Measurements from ENCODE around the gene COL27A1.
A peak's percentile ranks its signal among the peaks of the same experiment; 100 is the strongest.

The COL27A1 gene

GRCh38 chr9:114275246-114276004, 120.1 kb downstream of the COL27A1 start:
- DNase-seq: no peak

- DNase-seq: no peak
Observed at GRCh38 chr9:114276908-114277821, 121.8 kb downstream of the COL27A1 start.

- DNase-seq: no peak
Observed at GRCh38 chr9:114278356-114278755, 123.0 kb downstream of the COL27A1 start.

- DNase-seq: no peak
Observed at GRCh38 chr9:114278881-114279570, 123.7 kb downstream of the COL27A1 start.

GRCh38 chr9:114279693-114280092, 124.4 kb downstream of the COL27A1 start:
- DNase-seq: no peak

- no peak for DNase-seq
Observed at GRCh38 chr9:114280636-114281472, 125.5 kb downstream of the COL27A1 start.

GRCh38 chr9:114281473-114282103, 126.3 kb downstream of the COL27A1 start:
- DNase-seq: no peak

GRCh38 chr9:114282104-114282485, 126.8 kb downstream of the COL27A1 start:
- DNase-seq: no peak

- DNase-seq: no peak
Observed at GRCh38 chr9:114282507-114282906, 127.2 kb downstream of the COL27A1 start.

GRCh38 chr9:114282926-114283325, 127.6 kb downstream of the COL27A1 start:
- DNase-seq: peak in 1 of 2 experiments; percentile 44

- DNase-seq: no peak
Observed at GRCh38 chr9:114283551-114284111, 128.3 kb downstream of the COL27A1 start.

GRCh38 chr9:114284316-114285060, 129.2 kb downstream of the COL27A1 start:
- DNase-seq: no peak

GRCh38 chr9:114285166-114285867, 130.0 kb downstream of the COL27A1 start:
- no peak for DNase-seq

- DNase-seq: no peak
Observed at GRCh38 chr9:114286146-114286679, 130.9 kb downstream of the COL27A1 start.

GRCh38 chr9:114287001-114287762, 131.8 kb downstream of the COL27A1 start:
- no peak for DNase-seq

- no peak for DNase-seq
Observed at GRCh38 chr9:114287763-114288192, 132.4 kb downstream of the COL27A1 start.

- no peak for DNase-seq
Observed at GRCh38 chr9:114288193-114289091, 133.1 kb downstream of the COL27A1 start.

- DNase-seq: no peak
Observed at GRCh38 chr9:114289106-114289505, 133.8 kb downstream of the COL27A1 start.
